Thyroid gland (tissue), 4 donors: ENCODE results near the gene NAP1L4.

Experiments
- CTCF ChIP-seq, 6 experiments: fragments of 200-600 bp in 3 of 6; fragments of 450-650 bp in 3 of 6; sonication (generic) in 3 of 6; IDR thresholded peaks; one replicate each; pipeline ENCODE4 v1.5.1; 2016 to 2019; ENCODE audit warnings: antibody characterized with exemption in 6 of 6, mild to moderate bottlenecking in 2 of 6, inconsistent platforms in 1 of 6, moderate library complexity in 1 of 6
- POLR2A ChIP-seq, 2 donors: fragments of 450-650 bp; IDR thresholded peaks; one replicate each; pipeline ENCODE4 v1.6.1; 2017; ENCODE audit warnings: antibody characterized with exemption in 2 of 2, mild to moderate bottlenecking in 2 of 2, moderate library complexity in 1 of 2

DNA sequence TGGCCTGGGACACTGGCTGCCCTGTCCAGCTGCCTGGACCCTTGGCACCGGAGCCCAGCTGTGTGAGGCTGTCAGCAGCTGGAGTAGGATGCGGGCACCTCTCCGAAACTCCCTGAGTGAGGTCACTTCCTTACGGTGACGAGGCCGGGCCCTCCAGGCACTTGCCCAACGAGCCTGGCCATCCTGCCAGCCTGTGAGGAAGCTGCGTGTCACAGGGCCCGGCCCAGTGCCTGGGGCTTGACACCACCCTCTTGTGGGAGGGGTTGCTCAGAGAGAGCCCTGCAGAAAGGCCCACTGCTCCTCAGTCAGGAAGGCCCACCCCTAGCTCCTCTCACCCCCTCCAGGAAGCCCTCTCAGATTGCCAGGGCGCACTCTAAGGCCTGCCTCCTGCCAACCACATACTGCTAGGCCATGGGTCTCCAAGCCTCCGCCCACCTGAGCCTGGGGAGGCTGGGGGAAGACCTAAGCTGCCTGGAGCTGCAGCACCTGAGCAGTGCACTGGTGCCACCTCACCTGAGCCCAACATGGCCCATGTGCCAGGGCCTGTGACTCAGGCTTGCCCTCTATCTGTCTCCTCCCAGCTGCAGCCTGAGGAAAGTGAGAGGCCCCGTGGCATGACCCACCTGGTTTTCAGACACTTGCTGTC is 58.6 kb downstream of the NAP1L4 start:
- TF ChIP-seq CTCF (IDR thresholded peaks at IDR 0.05) (no peak), POLR2A (IDR thresholded peaks at IDR 0.05) (no peak)
